ENCODE results near the gene FBXL13. TPM values are rescaled to one million over a fixed set of nuclear protein-coding genes. Genes with fewer than 3 reads are reported as not detected.

Gene FBXL13
- total and polyA plus RNA-seq, 8 donors = 2.2 to 5.7 (median 4.7) TPM

DNA sequence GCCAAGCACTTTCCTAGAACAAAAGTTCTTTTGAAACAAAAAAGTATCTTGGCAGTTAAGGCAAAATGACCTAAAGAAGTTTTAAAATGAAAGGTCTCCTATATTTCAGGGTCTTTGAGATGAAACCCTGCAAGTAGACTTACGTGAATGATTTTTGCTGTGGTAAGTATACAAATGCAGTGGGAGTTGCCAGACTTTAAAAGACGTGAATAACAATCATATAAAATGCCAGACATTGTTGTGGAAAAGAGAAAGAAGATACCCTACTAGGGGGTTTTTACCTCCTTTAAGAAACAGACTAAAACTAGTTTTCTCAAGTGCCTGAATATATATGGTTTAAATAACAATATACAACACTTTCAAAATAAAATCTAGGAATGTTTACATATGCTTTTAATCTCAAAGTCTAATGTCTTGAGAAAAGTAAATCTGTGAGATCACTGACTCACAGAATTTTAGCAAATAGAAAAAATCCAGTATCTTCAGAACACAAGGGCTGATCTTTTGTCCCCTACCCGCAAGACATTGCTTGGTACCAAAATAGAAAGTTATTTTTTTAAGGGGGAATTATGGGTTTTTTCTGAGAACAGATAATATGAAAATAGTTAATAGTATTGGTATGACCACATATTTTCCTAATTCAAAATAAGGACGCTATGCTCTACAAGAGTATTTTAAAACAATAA lies 132.3 kb downstream of the FBXL13 start:
- Histone ChIP-seq H3K4me3 (no peak overlapping the region), H3K4me1 (peaks cover 0 to 3% of the 10 kb centered on the region in 2 donors), H3K36me3 (no peaks in the 10 kb centered on the region), H3K27me3 (no peaks in the 10 kb centered on the region), H3K27ac (no peak overlapping the region), H3K9me3 (no peaks in the 10 kb centered on the region)
- TF ChIP-seq, protein P1, sequence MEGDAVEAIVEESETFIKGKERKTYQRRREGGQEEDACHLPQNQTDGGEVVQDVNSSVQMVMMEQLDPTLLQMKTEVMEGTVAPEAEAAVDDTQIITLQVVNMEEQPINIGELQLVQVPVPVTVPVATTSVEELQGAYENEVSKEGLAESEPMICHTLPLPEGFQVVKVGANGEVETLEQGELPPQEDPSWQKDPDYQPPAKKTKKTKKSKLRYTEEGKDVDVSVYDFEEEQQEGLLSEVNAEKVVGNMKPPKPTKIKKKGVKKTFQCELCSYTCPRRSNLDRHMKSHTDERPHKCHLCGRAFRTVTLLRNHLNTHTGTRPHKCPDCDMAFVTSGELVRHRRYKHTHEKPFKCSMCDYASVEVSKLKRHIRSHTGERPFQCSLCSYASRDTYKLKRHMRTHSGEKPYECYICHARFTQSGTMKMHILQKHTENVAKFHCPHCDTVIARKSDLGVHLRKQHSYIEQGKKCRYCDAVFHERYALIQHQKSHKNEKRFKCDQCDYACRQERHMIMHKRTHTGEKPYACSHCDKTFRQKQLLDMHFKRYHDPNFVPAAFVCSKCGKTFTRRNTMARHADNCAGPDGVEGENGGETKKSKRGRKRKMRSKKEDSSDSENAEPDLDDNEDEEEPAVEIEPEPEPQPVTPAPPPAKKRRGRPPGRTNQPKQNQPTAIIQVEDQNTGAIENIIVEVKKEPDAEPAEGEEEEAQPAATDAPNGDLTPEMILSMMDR (IDR thresholded peaks at IDR 0.05) = no peak
- intact Hi-C loops (cut with DNase I) = no loop called here
- DNase-seq = no peak
- ATAC-seq = no peak

DNA sequence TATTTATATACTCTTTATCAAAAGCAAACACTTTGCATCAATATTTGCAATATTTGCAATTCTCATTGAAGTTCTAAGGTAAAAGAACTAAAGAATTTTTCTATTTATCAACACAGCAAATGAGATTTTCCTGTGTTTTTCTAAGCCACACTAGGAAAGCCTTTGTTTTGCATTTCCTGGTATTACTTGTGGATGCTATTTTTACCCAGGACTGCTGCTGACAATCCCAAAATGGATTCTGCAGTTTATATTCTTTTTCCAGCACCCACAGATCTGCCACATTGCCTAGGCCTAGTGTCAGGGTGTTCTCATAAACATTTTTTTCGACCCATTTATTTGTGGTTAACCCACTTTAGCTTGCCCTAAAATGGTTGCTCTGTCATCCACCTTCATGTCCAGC lies 135.9 kb downstream of the FBXL13 start:
- H3K9me3 ChIP-seq = no peaks in the 10 kb centered on the region
- no peak overlapping the region for H3K4me3 ChIP-seq
- peak overlapping the region; percentile 5 to 30 for H3K27ac ChIP-seq
- intact Hi-C loops (cut with DNase I) = no loop called here
- TF ChIP-seq, protein P1 (IDR thresholded peaks at IDR 0.05) = no peak
- H3K4me1 ChIP-seq = peaks cover 0 to 18% of the 10 kb centered on the region in 2 donors
- no peak for ATAC-seq
- H3K27me3 ChIP-seq = no peaks in the 10 kb centered on the region
- no peak for DNase-seq
- H3K36me3 ChIP-seq = no peaks in the 10 kb centered on the region

DNA sequence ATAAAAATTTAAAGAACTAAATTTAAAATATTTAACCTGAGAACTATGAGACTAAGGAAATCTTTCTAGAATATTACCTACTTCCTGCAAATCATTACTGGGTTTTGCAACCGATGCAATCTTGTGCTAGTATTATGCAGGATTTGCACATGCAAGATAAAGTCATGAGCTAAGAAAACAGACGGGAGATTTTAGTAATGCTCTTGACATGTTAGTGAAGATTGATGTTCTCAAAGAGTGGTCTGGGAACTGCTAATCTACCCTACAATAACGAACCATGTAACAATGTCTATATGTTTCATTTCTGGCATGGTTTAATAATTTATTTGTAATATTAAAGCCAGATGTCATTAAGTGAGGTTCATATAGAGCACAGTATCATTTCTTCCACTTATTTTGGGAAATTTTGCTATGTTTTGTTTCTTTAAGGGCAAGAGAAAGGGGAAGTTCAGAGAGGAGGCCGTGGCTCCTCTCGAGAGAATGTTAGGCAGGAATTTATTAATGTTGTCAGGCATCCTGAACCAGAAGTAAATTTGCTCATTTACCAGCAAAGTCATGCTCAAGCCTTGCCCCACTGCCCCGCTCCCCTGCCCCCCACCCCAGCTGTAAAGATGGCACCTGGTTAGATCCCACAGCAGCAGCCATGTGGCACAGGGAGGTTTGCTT lies 139.0 kb downstream of the FBXL13 start:
- no peak for DNase-seq
- Histone ChIP-seq H3K27ac (peak overlapping the region in 1 of 2 donors; percentile 9), H3K27me3 (no peaks in the 10 kb centered on the region), H3K36me3 (no peaks in the 10 kb centered on the region), H3K4me1 (peaks cover 0 to 18% of the 10 kb centered on the region in 2 donors), H3K9me3 (no peaks in the 10 kb centered on the region), H3K4me3 (no peak overlapping the region)
- ATAC-seq = no peak
- TF ChIP-seq, protein P1 (IDR thresholded peaks at IDR 0.05) = no peak
- intact Hi-C loops (cut with DNase I) = no loop called here

DNA sequence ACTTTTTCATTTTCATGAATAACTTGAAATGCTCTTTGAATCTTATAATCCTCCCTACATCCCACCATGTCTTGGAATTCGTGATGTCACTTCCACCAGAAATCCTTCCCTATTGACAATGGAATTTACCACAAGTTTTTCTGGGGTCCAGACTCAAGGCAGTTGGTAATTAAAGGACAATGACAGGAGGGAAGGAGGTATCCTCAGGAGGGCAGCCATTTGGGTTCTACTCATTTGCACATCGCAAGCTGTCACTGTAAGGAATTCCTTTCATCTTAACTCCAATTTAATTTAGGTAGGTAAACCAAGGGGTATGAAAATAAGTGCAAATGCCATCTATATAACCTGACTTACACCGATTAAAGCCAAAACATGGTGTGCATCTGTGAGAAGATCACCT lies 139.9 kb downstream of the FBXL13 start:
- intact Hi-C loops (cut with DNase I) = no loop called here
- no peaks in the 10 kb centered on the region for H3K36me3 ChIP-seq
- H3K4me1 ChIP-seq = peaks cover 0 to 18% of the 10 kb centered on the region in 2 donors
- DNase-seq (no peak), ATAC-seq (no peak)
- no peaks in the 10 kb centered on the region for H3K27me3 ChIP-seq
- H3K9me3 ChIP-seq = no peaks in the 10 kb centered on the region
- no peak overlapping the region for H3K27ac ChIP-seq
- TF ChIP-seq, protein P1 (IDR thresholded peaks at IDR 0.05) = no peak
- H3K4me3 ChIP-seq = no peak overlapping the region

DNA sequence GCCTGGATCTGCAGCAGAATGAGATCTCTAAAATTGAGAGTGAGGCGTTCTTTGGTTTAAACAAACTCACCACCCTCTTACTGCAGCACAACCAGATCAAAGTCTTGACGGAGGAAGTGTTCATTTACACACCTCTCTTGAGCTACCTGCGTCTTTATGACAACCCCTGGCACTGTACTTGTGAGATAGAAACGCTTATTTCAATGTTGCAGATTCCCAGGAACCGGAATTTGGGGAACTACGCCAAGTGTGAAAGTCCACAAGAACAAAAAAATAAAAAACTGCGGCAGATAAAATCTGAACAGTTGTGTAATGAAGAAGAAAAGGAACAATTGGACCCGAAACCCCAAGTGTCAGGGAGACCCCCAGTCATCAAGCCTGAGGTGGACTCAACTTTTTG lies 140.4 kb downstream of the FBXL13 start:
- Histone ChIP-seq H3K9me3 (no peaks in the 10 kb centered on the region), H3K36me3 (no peaks in the 10 kb centered on the region), H3K27ac (peak overlapping the region in 1 of 2 donors; percentile 71), H3K4me3 (no peak overlapping the region), H3K27me3 (no peaks in the 10 kb centered on the region), H3K4me1 (peaks cover 0 to 18% of the 10 kb centered on the region in 2 donors)
- DNase-seq (no peak), ATAC-seq (peak; percentile 20)
- TF ChIP-seq, protein P1 (IDR thresholded peaks at IDR 0.05) = no peak
- intact Hi-C loops (cut with DNase I) = no loop called here
